Measurements from ENCODE around the gene UBE4B.
A peak's percentile ranks its signal among the peaks of the same experiment; 100 is the strongest.
"Not testable (repeated sequence)": the region's sequence is repeated elsewhere in the genome, so short reads cannot be mapped to it uniquely, and the experiment has no call there.

Gene UBE4B

DNA sequence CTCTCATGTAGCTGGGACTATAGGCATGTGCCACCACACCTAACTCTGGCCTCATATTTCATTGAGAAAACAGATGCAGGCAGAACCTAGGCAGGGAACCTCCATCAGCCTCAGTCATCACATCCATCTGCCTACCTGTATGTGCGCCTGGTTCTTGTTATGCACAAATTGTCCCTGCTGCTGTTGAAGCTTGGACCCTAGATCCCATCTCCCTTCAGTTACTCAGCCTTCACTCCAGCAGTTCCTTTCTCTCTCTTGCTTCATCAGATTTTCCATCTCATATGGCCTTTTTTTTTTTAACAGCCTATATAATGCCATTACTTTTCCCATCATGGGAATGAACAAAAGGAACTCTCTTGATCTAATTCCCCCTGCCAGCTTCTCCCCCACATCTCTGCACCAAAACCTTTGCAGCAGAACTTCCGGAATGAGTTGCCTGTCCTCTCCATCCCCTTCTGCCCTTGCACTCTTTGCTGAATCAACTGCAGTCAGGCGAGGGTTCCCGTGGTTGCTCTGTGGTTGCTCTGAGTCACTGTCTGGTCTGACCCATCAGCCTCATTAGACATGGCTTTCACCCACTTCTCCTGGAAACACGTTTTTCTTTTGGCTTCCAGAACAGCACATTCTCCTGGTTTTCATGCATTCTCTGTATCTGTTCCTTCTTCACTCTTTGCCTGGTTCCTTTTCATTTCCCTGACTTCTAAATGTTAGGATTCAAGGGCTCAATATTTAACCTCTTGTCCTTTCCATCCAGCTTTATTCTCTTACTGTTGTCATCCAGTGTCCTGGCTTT is 41.5 kb downstream of the UBE4B start:
- DNase-seq: peak in 2 of 5 donors; percentile 3 to 61

DNA sequence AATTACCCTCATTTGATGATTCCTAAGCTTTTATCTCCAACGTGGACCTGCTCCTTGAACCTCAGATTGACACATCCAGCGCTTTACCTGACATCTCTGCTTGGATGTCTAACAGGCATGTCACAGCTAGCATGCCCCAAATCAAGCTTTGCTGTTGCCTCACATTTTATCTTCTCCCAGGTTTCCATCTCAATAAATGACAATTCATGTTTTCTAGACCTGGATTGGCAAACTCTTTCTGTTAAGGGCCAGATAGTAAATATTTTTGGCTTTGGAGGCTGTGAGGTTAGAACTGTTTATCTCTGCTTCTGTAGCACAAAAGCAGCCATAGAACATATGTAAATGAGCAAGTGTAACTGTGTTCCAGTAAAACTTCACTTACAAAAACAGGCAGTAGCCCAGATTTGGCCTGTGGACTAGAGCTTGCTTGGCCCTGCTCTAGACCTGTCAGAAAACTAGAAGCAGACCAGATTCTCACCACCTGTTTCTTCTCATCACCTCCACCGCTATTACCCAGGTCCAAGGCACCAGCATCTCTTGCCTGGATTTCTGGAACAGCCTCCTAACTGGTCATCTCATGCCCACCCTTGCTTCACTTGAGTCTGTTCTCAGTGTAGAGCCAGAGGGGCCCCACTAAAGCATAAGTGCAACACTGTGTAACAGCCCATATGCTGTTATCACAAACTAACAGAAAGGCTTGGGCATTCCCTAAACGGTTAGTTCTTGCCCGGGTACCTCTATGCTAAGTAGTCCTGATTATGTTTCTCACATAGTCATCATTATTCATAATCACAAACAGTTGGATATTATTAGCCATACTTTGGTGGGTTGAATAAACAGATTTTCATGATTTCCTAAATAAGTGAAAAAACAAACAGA is 42.3 kb downstream of the UBE4B start:
- DNase-seq: no peak

GRCh38 chr1:10075732-10076131 is 43.0 kb downstream of the UBE4B start:
- no peak for DNase-seq

GRCh38 chr1:10078494-10078893 is 45.7 kb downstream of the UBE4B start:
- DNase-seq: no peak

DNA sequence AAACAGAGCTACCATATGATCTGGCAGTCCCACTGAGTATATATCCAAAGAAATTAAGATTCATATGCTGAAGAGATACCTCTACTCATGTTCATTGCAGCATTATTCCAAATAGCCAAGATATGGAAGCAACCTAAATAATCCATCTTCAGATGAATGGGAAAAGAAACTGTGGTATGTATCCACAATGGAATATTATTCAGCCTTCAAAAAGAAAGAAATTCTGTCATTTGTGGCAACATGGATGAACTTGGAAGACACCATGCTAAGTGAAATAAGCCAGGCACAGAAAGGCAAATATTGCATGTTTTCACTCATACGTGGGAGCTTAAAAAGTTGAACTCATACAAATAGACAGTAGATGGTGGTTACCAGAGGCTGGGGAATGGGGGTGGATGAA is 47.8 kb downstream of the UBE4B start:
- no peak for DNase-seq

DNA sequence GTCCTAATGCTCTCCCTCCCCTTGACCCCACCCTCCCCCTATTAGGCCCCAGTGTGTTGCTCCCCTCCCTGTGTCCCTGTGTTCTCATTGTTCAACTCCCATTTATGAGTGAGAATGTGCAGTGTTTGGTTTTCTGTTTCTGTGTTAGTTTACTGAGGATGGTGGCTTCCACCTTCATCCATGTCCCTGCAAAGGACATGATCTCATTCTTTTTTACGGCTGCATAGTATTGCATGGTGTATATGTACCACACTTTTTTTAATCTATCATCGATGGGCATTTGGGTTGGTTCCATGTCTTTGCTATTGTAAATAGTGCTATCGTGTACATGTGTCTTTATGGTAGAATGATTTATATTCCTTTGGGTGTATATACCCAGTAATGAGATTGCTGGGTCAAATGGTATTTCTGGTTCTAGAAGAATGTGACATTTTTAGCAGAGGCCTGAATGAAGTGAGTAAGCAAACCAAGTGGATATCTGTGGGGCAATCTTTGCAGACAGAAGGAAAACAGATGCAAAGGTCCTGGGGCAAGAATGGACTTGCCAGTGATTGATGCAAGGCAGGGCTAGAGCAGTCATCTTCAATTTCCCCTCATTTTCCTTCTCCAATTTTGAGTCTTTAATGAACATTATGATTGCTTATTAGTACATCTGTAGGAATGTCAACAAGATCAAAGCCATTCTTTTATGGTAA is 50.2 kb downstream of the UBE4B start:
- no peak for DNase-seq

GRCh38 chr1:10084045-10084444 is 51.3 kb downstream of the UBE4B start:
- DNase-seq: no peak

GRCh38 chr1:10085076-10085475 is 52.3 kb downstream of the UBE4B start:
- no peak for DNase-seq

- DNase-seq: no peak
These were observed 54.5 kb downstream of the UBE4B start for GRCh38 chr1:10087210-10087609.

DNA sequence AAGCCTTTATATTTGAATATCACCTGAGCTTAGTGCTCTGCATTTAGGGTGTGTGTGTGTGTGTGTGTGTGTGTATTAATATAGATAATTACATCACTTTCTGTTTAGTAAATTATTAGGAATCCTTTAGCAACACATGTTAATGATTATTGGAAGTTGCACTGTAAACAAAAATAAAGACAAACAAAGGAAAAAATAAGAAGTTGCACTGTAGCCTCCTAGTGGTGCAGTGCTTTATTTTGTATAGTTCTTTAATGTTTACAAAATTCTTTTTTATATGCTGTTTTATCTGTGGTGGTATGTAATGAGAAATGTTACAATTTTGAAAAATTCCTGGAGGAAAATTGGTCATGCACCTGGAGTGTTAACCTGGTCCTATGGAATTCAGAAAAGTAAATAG is 69.2 kb downstream of the UBE4B start:
- no peak for DNase-seq

DNA sequence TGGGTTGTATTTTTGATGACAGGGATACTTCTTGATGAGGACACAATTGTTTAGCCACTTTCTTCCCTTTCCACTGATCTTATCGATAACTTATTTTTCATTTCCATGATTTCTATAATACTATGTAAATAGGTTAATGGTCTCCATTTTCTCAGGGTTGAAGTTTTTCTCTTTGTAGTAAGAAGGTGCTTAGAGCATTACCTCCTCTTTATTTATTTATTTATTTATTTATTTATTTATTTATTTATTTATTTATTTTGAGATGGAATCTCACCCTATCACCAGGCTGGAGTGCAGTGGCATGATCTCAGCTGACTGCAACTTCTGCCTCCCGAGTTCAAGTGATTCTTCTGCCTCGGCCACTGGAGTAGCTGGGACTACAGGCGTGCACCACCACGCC is 70.4 kb downstream of the UBE4B start:
- no peak for DNase-seq

DNA sequence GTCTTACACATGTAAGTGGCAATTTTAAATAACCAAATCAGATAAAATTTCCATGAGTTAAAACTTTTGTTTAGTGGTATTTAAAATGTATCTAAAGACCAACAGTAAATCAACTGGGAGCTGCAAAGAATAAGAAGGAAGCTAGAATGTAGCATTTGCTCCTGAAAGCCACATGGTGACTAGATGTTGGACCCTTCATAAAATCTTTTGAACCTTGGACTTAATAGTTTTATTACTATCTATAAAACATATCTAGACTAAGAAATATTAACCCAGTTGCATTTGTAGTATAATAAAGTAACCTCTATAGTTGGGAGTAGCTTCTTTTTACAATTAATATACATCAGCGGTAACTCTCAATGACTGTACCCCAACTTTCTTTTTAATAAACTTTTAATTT is 72.1 kb downstream of the UBE4B start:
- no peak for DNase-seq

DNA sequence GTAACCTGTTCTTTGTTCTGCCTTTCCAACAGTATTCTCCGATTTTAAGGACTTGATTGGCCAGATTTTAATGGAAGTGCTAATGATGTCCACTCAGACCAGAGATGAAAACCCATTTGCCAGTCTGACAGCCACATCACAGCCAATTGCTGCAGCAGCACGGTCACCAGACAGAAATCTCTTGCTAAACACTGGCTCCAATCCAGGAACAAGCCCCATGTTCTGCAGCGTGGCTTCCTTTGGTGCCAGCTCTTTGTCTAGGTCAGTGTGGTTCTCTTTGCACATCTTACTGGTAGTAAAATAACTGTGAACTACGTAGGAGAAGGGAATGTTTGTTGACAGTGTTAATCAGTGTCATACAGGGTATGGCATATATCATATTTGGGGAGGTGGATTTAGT is 72.7 kb downstream of the UBE4B start:
- DNase-seq: no peak

GRCh38 chr1:10106241-10106640 is 73.5 kb downstream of the UBE4B start:
- no peak for DNase-seq

GRCh38 chr1:10106756-10107475 is 74.2 kb downstream of the UBE4B start:
- DNase-seq: no peak

DNA sequence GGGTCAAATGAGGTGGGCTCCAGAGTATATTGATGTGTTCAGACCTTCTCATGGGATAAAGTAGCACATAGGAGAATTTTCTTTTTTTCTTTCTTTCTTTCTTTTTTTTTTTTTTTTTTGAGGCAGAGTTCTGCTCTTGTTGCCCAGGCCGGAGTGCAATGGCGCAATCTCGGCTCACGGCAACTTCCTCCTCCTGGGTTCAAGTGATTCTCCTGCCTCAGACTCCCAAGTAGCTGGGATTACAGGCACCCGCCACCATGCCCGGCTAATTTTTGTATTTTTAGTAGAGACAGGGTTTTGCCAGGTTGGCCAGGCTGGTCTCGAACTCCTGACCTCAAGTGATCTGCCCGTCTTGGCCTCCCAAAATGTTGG is 74.7 kb downstream of the UBE4B start:
- DNase-seq: not testable (repeated sequence)

- DNase-seq: no peak
These were observed 75.4 kb downstream of the UBE4B start for GRCh38 chr1:10108134-10108663.

GRCh38 chr1:10108948-10109708 is 76.4 kb downstream of the UBE4B start:
- no peak for DNase-seq

DNA sequence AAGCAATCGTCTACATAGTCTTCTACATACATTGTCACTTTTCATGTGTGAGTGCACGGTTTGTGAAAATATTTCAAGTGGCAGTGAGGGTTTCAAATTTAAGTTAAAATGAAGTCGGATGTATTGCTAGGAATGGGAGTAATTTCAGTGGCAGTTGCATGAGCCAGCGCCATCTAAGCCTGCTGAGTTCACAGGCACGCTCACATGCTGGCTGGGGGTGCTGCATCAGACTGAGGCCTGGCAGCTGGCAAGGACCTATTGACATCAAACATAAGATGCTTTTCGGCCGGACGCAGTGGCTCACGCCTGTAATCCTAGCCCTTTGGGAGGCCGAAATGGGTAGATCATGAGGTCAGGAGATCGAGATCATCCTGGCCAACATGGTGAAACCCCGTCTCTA is 80.7 kb downstream of the UBE4B start:
- no peak for DNase-seq

GRCh38 chr1:10114746-10115145 is 82.0 kb downstream of the UBE4B start:
- DNase-seq: no peak

DNA sequence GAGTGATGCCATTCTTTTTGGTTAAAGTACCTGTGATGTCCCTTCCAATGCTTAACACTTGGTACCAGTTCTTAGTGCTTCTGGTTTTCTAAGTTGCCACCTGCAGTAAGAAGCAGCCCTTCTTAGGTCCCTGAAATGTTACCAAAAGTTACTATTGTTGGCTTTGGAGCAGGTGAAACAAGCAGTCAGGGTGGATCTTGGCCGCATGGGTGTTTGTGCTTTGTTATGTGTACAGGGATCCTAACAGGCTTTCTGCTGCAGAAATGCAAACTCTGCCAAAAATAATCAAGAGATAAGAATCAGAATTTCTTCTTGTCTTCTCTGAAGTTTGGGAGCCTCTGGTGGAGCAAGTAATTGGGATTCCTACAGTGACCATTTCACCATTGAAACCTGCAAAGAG is 84.4 kb downstream of the UBE4B start:
- DNase-seq: no peak

GRCh38 chr1:10117865-10118264 is 85.1 kb downstream of the UBE4B start:
- no peak for DNase-seq
